PC-9 (cell line): ENCODE results near the gene ZBTB7C. TPM values are rescaled to one million over a fixed set of nuclear protein-coding genes. Genes with fewer than 3 reads are reported as not detected.

ENCODE experiments used
- BruUV-seq: library from RNA; stranded (reverse); fragments of 400-500 nt; replicated peaks from 2 replicates; lab custom pipeline; 2021; lab: Mats Ljungman, UMichigan
- CTCF ChIA-PET: fragments of 300-600 bp; sonication (Branson Sonifier 250); formaldehyde crosslinking; loops from one replicate; lab custom pipeline; 2022; ENCODE audit warnings: antibody characterized with exemption; lab: Charles Lee
- POLR2A ChIA-PET: fragments of 300-600 bp; sonication (Branson Sonifier 250); formaldehyde crosslinking; loops from one replicate; lab custom pipeline; 2022; ENCODE audit warnings: antibody characterized with exemption; ENCODE audit not compliant: unreplicated experiment; lab: Charles Lee
- DNase-seq, 2 experiments: peaks; one replicate each; pipeline versions ENCODE4 v3.0.0 to v3.0.0-alpha.2; 2015 to 2022; ENCODE audit warnings: mixed read lengths in 1 of 2
- H2AFZ ChIP-seq: fragments of 200-600 bp; sonication (generic); 2 replicates; pipeline ENCODE4 v1.8.1; 2017; ENCODE audit warnings: antibody characterized with exemption
- H3F3A ChIP-seq: fragments of 200-600 bp; sonication (generic); 2 replicates; pipeline ENCODE4 v1.8.1; 2017; ENCODE audit warnings: antibody characterized with exemption, mild to moderate bottlenecking, low read depth; ENCODE audit not compliant: insufficient read depth
- H3K27ac ChIP-seq: fragments of 200-600 bp; sonication (generic); 2 replicates; pipeline ENCODE4 v1.6.1; 2016; ENCODE audit warnings: mixed run types
- H3K27me3 ChIP-seq: fragments of 200-600 bp; sonication (generic); 2 replicates; pipeline ENCODE4 v1.6.1; 2016; ENCODE audit warnings: low read depth, mixed run types; ENCODE audit not compliant: insufficient read depth
- H3K36me3 ChIP-seq: fragments of 200-600 bp; sonication (generic); 2 replicates; pipeline ENCODE4 v1.6.1; 2016; ENCODE audit warnings: low read depth, mixed run types
- H3K4me1 ChIP-seq: fragments of 200-600 bp; sonication (generic); replicated peaks from 2 replicates; pipeline ENCODE4 v1.6.1; 2016; ENCODE audit warnings: mixed run types; ENCODE audit not compliant: insufficient read depth
- H3K4me2 ChIP-seq: fragments of 200-600 bp; sonication (generic); 2 replicates; pipeline ENCODE4 v1.6.1; 2017; ENCODE audit warnings: mixed run types
- H3K4me3 ChIP-seq: fragments of 200-600 bp; sonication (generic); 2 replicates; pipeline ENCODE4 v1.6.1; 2016; ENCODE audit warnings: mixed run types
- H3K79me2 ChIP-seq: fragments of 200-600 bp; sonication (generic); 2 replicates; pipeline ENCODE4 v1.6.1; 2017; ENCODE audit warnings: low read depth, mixed run types
- H3K9me2 ChIP-seq: fragments of 200-600 bp; sonication (generic); 2 replicates; pipeline ENCODE4 v1.8.1; 2017; ENCODE audit warnings: mild to moderate bottlenecking; ENCODE audit not compliant: insufficient read depth
- H3K9me3 ChIP-seq: fragments of 200-600 bp; sonication (generic); 2 replicates; pipeline ENCODE4 v1.8.1; 2016; ENCODE audit warnings: low read depth; ENCODE audit not compliant: insufficient read depth
- H4K20me1 ChIP-seq: fragments of 200-600 bp; sonication (generic); 2 replicates; pipeline ENCODE4 v1.8.1; 2017; ENCODE audit not compliant: insufficient read depth
- EZH2 ChIP-seq: fragments of 200-600 bp; sonication (generic); IDR thresholded peaks from 2 replicates; pipeline ENCODE4 v1.8.0; 2017; ENCODE audit warnings: antibody characterized with exemption, low read depth
- intact Hi-C: fragments of 100-400 bp; cut with micrococcal nuclease; formaldehyde crosslinking; loops from one replicate; pipeline ENCODE4 v1.10.0; 2022; ENCODE audit not compliant: unreplicated experiment
- total RNA-seq: library from RNA; stranded (reverse); gene quantifications from 2 replicates; pipeline ENCODE4 v1.2.3, GENCODE V29; 2021
- TF ChIP-seq, protein P1 (sequence below): fragments of 200-600 bp; sonication (generic); conservative IDR thresholded peaks from 2 replicates; pipeline ENCODE4 v1.6.1; 2017; ENCODE audit warnings: mixed run types, antibody characterized with exemption, mild to moderate bottlenecking, moderate library complexity

ZBTB7C gene
- total RNA-seq, 1 experiment from 2014 or later, result not detected

DNA sequence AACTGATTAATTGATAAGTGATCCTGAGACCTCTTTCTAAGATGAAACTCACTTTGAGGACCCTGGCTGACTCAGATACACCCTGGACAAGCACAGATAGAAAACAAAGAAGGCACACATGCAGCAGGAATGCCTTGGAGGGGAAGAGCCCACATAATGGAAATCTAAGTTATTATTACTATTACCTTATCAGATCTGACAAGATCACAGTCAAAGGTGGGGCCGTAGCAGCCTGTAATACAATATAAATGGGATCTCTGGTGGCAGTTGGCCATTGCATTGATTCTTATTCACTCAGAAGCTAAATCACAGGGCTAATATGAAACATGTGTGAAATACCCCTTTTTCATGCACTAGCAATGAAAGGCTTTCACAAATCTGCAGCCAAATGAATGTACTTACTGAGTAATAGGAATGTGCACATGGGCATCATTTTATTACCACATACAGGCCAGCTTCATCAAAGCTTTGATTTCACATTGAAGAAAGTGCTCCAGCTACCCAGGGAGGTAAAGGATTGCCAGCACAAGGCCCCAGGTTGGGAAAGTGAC, 84.0 kb downstream of the ZBTB7C start:
- ChIA-PET CTCF (no interaction called here), POLR2A (no interaction called here)
- Histone ChIP-seq H3K4me3 (no peak overlapping the region), H3K27me3 (no peaks in the 10 kb centered on the region), H2AFZ (no peak overlapping the region), H3K4me1 (peaks cover 39% of the 10 kb centered on the region), H3K27ac (no peak overlapping the region), H4K20me1 (no peaks in the 10 kb centered on the region), H3K9me2 (no peaks in the 10 kb centered on the region), H3K4me2 (no peak overlapping the region), H3K9me3 (no peaks in the 10 kb centered on the region), H3F3A (peaks cover 15% of the 10 kb centered on the region; the same call in 1 of the 2 replicates), H3K79me2 (no peaks in the 10 kb centered on the region), H3K36me3 (no peaks in the 10 kb centered on the region)
- no peak for TF ChIP-seq EZH2
- TF ChIP-seq, protein P1, sequence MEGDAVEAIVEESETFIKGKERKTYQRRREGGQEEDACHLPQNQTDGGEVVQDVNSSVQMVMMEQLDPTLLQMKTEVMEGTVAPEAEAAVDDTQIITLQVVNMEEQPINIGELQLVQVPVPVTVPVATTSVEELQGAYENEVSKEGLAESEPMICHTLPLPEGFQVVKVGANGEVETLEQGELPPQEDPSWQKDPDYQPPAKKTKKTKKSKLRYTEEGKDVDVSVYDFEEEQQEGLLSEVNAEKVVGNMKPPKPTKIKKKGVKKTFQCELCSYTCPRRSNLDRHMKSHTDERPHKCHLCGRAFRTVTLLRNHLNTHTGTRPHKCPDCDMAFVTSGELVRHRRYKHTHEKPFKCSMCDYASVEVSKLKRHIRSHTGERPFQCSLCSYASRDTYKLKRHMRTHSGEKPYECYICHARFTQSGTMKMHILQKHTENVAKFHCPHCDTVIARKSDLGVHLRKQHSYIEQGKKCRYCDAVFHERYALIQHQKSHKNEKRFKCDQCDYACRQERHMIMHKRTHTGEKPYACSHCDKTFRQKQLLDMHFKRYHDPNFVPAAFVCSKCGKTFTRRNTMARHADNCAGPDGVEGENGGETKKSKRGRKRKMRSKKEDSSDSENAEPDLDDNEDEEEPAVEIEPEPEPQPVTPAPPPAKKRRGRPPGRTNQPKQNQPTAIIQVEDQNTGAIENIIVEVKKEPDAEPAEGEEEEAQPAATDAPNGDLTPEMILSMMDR, result no peak
- intact Hi-C loops, result no loop called here
- no TSS peak for BruUV-seq
- DNase-seq, result no peak

DNA sequence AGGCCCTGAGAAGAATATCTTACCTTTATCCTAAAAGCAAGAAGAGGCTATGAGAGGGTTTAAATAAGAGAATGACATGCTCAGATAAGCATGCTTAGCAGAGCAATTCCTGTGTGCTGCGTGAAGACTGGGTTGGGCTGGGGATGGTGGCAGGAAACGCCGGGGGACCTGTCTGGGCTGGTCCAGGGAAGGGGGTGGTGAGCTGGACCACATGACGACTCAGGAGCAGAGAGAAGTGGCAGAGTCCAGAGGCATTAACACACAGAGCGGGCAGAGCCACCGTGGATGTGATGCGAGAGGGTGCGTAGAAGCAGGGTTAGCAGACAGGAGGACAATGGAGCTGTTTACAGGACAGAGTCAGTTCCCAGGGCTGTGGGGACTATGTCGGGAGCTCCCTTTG, 84.5 kb downstream of the ZBTB7C start:
- H3K27ac ChIP-seq, result no peak overlapping the region

DNA sequence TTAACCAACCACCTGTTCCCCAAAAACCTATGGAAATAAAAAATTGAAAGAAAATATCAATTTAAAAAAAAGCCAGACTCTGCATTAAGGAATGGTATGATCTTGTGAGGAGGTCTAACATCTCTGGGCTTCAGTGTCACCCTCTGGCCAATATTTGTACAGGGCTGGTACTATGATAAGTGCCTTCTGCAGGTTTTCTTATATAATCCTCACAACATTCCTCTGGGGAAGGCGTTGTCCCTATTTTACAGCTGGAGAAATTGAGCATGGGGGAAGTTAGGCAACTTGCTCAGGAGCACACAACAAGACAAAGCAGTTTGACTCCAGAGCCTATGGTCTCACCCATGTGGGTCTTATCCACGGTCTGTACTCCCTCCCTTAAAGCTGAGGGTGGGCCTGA, 86.0 kb downstream of the ZBTB7C start:
- intact Hi-C loops, result no loop called here
- TF ChIP-seq, protein P1, result no peak
- TF ChIP-seq EZH2, result no peak

More for the DNA sequence above, 84.5 kb downstream of the ZBTB7C start:
- Histone ChIP-seq H3K9me2 (no peaks in the 10 kb centered on the region), H3F3A (peaks cover 10% of the 10 kb centered on the region; the same call in 1 of the 2 replicates), H3K79me2 (no peaks in the 10 kb centered on the region), H2AFZ (no peak overlapping the region), H3K27me3 (no peaks in the 10 kb centered on the region), H3K4me2 (no peak overlapping the region), H3K36me3 (no peaks in the 10 kb centered on the region), H4K20me1 (no peaks in the 10 kb centered on the region), H3K4me3 (no peak overlapping the region), H3K4me1 (peaks cover 39% of the 10 kb centered on the region), H3K9me3 (no peaks in the 10 kb centered on the region)
- BruUV-seq, result no TSS peak
- ChIA-PET POLR2A (no interaction called here), CTCF (no interaction called here)
- TF ChIP-seq, protein P1, result no peak
- TF ChIP-seq EZH2, result no peak
- no peak for DNase-seq
- intact Hi-C loops, result no loop called here

More for the DNA sequence above, 86.0 kb downstream of the ZBTB7C start:
- Histone ChIP-seq H3F3A (peaks cover 11% of the 10 kb centered on the region; the same call in 1 of the 2 replicates), H3K36me3 (no peaks in the 10 kb centered on the region), H4K20me1 (no peaks in the 10 kb centered on the region), H3K4me1 (peaks cover 41% of the 10 kb centered on the region), H3K27me3 (no peaks in the 10 kb centered on the region), H3K4me2 (peak overlapping the region; percentile 12; the same call in 1 of the 2 replicates), H2AFZ (no peak overlapping the region), H3K9me2 (no peaks in the 10 kb centered on the region), H3K9me3 (no peaks in the 10 kb centered on the region), H3K27ac (no peak overlapping the region), H3K4me3 (no peak overlapping the region), H3K79me2 (no peaks in the 10 kb centered on the region)
- DNase-seq, result peak in 1 of 2 experiments; percentile 78
- BruUV-seq, result no TSS peak
- ChIA-PET POLR2A (no interaction called here), CTCF (no interaction called here)
